OCI-M2 (cell line): ENCODE results near the gene CHRDL2.
"Not testable (repeated sequence)": the region's sequence is repeated elsewhere in the genome, so short reads cannot be mapped to it uniquely, and the experiment has no call there.

ENCODE experiments used
- DNase-seq: peaks from one replicate; lab custom pipeline; 2025; ENCODE audit not compliant: unreplicated experiment; lab: John Stamatoyannopoulos, UW

The CHRDL2 gene, protein sequence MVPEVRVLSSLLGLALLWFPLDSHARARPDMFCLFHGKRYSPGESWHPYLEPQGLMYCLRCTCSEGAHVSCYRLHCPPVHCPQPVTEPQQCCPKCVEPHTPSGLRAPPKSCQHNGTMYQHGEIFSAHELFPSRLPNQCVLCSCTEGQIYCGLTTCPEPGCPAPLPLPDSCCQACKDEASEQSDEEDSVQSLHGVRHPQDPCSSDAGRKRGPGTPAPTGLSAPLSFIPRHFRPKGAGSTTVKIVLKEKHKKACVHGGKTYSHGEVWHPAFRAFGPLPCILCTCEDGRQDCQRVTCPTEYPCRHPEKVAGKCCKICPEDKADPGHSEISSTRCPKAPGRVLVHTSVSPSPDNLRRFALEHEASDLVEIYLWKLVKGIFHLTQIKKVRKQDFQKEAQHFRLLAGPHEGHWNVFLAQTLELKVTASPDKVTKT

DNA sequence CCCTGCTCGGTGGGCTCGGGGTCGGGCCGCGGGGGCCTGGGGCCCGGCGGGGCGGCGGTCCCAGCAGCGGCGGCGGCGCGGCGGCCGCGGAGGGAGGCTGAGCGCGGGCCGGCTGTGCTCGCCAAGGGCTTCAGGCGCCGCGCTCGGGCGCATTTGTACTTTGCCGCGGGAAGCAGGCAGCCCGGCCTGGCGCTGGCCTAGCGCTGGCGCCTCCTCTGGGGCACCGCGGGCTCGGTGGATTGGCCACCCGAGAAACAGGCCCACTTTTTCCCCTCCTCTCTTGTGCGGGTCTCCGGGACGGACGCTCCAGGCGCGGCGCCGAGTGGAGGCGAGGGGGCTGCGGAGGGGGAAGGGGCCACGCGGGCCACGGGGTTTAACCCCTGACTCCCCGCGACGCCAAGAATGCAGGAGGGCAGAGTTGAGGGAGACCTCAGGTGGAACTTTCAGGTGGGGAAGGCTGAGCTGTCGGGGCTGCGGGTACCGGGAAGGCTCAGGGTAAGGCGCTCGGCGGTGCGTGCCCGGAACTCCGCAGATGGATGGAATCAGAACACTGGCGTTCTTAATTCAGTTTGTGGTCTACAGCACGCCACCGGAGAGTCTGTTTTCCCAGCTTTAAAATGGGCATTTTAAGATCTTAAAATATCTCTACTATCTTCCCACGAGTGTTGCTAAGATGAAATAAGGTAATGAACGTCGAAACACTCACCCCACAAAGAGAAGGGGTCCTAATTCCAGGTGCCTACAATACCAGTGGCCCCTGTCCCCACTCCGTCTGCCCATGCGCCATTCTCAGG is at the start of gene CHRDL2:
TSS of gene CHRDL2 (minus strand) at position 126 of the 794 bp plus-strand sequence. CDS start 538 bp downstream, outside the sequence.
- DNase-seq = no peak

DNA sequence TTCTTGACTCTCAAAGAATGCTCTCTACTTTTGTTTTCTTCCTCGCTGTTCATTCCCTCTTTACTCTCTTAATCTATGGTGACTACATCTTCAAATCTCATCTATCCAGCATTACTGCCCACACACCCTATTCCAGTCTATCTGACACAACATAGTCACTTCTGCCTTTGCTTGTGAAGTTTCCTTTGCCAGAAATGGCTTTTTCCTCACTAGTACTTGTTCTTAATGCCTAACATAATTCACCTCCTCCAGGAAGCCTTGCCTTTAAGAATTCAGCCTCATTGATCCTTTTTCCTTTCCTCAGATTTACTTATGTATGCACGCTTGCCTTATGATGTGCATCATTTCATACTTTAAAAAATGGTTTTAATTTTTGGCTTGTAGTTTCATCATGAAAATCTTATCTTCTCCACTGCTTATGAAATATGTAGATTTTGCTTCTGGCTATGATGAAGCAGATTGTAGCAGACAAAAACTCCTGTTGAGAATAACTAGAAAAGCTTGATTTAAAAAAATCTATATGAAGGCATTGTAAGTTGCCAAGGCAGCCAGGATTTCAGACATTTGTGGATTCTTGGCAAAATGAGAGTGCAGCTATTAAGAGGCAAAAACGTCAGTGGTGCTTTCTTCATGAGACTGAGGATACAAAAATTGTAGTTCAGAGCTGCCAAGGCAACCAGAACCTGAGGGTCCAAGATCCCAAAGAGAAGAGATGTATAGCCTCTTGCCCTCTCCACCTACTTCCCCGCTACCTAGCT is 49.2 kb upstream of the CHRDL2 start:
- DNase-seq = no peak

DNA sequence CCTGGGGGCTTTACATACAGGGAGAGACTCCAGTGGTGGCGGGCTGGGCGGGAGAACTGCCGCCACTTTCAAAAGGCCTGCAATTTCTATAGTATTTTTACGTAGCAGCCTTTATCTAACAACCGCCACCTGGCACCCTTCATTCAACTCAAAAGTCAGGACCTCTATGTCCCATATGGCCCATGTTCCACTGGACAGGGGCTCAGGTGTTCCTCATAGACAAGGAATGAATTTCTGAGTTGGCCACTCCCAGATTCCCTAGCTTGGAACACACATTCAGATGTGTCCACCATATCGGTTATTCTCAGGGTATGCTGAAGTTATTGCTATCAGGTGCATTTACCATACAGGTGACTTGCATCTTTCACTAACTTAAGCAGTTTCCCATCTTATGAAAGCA is 47.4 kb upstream of the CHRDL2 start:
- DNase-seq = no peak

DNA sequence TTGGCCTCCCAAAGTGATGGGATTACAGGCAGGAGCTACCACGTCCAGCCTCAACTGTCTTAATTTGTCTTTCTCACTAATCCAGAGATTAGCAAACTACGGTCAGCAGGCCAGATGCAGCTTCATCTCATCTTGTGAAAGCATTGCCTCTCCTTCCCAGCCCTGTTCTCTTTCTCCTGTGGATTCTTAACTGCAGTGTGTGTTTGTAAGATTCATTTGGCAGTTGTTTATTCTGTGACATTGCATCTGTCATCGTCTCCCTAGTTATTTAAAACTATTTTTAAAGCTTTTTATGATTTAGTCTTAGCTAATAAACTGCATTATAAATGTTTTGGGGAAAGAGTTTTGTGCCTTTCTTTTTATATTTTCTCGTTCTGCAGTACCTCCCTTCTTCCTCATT is 46.7 kb upstream of the CHRDL2 start:
- DNase-seq = no peak

DNA sequence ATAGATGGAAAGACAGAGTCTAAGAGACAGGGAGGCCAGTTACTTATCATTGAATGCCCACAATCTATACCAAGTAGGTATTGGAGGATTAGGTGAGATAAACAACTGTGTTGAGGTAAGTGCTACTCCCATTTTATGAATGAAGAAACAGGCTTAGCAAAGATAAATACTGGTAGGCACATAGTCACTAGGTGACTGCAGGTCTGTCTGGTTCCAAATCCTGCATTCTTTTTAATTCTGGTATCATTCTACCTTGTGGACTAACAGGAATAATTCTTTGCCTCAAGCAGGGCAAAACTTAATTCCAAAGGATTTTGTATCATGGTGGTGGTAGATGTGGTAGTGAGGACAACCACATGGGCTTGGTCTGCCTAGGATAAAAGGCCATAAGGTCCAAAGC is 45.8 kb upstream of the CHRDL2 start:
- DNase-seq = no peak

DNA sequence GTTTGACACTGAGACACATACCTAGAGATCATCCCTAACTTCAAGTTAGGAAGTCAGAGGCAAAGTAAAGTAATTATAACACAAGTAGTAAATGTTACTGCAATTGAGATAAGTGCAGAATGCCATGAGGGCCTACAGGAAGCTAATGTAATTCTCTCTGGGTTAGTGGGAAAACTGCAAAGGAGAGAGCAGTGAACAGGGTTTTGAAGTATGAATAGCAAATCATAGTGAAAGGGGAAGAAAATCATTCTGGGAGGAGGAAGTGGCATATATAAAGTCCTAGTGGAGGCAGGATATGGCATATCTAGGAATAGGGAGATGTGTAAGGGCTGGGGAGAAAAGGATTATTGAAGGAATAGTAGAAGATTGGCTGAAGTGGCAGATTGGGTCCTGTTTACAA is 45.3 kb upstream of the CHRDL2 start:
- DNase-seq = no peak

DNA sequence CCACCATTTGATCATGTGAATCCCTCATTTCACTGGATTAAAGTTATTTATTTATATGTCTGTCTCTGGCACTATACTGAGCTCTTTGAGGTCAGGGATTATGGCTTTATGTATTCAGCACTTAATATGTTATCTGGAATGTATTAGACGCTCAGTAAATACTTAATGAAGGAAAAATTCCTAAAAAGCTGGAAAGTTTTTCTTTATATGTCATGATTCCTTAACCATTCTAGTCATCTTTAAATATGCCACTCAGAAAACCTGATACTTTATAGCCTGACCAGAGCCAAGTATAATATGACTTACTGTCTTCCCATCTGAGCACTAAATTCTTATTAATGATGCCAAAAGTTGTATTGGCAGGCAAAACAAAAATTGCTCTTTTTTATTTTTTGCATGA is 44.5 kb upstream of the CHRDL2 start:
- DNase-seq = no peak

DNA sequence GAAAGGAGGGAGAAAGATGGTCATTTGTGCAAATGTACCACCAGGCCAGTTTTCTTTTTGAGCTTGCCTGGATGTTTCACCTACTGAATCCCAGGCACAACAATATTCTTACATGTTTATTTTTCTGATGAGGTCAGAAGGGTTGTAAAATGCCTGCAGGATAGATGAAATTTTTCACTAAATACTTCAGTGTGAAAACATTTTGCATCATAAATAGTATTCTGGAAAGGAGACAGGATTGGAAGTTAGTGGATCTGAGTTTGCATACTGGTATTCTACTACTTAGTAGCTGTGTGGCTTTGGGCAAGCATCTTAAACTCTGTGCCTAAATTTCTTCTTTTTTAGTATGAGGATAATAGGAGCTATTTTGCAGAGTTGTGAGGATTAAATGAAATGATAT is 42.2 kb upstream of the CHRDL2 start:
- no peak for DNase-seq

DNA sequence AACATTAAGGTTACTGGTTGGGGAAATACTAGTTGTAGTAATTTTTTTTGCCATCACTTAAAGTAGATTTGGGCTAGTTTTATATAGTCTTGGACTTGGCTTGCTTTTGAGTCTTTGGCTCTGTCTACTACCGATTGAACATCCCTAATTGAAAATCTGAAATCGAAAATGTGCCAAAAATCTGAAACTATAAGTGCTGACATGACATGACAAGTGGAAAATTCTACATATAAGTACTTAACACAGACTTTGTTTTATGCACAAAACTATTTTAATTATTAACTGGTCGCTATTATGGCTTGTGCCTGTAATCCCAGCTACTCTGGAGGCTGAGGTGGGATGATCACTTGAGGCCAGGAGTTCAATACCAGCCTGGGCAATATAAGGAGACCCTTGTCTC is 39.9 kb upstream of the CHRDL2 start:
- DNase-seq = no peak

DNA sequence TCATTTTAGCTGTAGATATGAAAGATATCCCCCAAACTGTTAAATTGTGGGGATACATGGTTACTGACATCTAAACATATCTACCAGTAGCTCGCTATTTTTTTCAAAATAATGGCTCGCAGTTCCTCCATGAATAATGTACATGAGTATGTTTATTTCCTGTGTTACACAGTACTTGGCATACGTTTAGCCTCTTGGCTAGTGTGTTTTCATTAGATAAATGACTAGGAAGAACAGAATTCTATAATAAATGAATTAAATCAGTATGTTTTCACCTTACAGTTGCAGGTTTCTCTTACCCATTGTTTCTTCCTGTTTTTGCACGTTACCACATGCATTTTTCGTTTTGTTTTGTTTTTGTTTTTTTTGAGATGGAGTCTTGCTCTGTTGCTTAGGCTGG is 39.2 kb upstream of the CHRDL2 start:
- no peak for DNase-seq

DNA sequence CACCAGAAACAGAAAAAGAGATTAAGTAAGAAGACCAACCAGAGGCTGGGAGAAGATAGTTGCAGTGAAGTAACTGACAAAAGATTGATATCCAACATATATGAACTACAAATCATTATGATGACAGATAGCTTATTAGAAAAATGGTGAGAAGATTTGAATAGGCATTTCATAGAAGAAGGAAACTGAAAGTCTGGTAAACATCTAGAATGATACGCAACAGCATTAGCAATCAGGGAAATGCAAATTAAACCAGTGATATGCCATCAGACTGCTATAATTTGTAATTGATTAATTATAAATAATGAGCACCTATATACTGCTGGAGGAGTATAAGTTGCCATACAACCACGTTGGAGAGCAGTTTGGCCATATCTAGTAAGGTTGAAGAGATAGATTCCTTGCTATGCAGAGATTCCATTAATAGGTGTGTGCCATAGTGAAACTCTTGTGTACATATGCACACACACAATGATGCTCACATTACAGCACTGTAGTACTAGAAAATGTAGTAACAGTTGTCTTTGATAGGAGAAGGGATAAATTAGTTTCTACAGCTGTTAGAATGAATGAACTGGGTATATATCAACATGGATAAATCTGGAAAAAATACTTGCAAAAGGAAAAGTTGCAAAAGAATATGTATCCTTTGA is 38.0 kb upstream of the CHRDL2 start:
- DNase-seq = no peak

DNA sequence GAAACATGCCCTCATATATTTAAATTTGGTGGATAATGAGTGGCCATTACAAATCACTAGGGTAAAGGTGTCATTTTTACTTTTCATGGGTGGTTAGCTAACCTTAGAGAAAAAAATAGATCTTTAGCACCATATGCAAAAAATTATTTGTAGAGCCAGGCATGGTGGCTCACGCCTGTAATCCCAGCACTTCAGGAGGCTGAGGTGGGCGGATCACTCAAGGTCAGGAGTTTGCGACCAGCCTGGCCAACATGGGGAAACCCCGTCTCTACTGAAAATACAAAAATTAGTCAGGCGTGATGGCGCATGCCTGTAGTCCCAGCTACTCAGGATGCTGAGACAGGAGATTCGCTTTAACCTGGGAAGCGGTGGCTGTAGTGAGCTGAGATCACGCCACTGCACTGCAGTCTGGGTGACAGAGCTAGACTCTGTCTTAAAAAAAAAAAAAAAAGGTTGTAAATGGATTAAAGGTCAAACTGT is 37.0 kb upstream of the CHRDL2 start:
- not testable (repeated sequence) for DNase-seq

DNA sequence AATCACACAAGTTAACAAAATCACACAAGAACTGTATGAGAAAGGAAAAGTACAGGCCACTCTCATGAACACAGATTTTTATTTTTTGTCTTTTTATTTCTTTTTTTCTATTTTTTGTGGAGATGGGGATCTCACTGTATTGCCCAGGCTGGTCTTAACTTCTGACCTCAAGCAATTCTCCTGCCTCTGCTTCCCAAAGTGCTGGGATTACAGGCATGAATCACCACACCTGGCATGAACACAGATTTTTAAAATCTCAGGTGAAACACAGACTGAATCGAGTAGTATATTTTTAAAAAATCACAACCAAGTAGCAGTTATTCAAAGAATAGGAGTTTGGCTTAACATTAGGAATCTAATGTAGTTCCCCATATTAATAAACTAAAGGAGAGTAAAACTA is 35.7 kb upstream of the CHRDL2 start:
- no peak for DNase-seq

DNA sequence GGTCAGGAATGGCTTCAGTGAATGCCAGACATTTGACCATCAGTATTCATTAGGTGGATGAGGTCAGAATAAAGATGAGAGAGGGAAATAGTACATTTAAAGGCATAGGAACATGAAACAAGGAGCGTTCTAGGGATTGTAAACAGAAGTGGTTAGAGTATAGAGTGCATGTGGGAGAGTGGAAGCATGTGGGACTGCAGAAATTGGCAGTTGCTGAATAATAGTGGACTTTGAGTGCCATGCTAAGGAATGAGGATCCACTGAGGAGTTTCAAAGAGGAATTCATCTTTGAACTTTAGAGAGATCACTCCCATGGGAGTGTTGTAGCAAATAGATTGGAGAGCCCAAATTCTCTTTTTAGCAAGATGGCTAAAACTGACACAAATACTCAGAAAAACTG is 25.3 kb upstream of the CHRDL2 start:
- no peak for DNase-seq

DNA sequence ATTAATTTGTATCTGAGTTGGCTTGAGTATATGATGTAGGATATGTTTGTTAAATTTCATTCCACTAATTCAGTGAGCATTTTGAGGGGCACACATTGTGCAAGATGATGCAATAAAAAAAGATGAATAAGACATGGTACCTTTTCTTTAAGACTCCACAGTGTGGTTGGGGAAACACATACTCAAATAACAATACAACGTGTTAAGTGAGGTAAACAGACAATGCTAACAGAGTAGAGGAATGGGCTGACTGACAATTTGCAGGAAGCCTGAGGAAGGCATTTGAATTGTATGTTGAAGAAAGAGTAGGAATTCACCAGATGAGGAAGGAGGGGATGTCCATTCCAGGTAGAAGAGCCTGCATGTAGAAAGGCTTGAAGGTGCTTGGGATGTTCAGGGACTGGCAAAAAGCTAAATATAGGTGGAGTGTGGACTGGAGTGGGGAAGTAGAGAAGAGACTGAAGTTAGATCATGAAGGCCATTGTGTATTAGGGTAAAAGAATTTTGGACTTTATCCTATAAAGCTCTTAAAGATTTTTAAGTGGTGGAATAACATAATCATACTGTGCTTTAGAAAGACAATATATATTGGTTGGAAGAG is 24.3 kb upstream of the CHRDL2 start:
- DNase-seq = no peak

DNA sequence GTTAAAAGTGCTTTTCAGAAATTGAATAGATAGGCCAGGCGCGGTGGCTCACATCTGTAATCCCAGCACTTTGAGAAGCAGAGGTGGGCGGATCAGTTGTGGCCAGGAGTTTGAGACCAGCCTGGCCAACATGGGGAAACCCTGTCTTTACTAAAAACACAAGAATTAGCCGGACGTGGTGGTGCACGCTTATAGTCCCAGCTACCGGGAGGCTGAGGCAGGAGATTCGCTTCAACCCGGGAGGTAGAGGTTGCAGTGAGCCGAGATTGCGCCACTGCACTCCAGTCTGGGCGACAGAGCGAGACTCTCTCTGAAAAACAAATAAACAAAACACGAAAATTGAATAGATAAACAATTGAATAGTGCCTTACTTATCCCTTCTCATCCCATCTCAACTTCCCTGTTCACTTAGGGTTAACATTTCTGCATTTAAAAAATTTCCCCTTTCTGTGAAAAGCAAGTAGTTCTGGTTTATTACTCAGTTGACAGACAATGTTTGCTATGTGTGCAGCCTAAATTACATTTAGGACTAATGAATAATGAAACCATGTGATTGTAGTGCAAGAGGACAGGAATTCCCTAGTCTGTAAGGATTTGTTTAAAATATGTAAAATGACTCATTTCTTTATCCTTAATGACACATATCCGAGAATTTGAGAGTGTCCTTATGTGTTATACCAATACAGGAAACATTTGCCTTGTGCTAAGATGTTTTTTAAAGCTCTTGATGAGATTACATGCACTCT is 23.5 kb upstream of the CHRDL2 start:
- no peak for DNase-seq

DNA sequence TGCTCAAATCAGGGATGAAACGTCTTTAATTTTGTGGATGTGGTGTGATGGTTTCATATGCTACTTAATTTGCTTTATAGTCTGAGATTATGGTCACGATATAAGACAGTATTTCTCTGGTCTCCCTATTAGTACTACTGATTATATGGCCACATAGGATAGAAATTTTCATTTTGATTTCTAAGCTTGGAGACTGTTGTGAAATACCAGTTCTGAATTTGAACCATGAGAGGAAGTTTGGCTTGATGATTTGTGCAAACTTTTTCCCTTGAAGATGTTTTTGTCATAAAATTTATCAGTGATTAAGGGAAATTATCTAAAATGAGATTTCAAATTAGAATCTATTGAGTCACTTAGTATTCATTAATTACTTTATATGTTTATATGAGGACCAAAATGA is 20.1 kb upstream of the CHRDL2 start:
- no peak for DNase-seq

DNA sequence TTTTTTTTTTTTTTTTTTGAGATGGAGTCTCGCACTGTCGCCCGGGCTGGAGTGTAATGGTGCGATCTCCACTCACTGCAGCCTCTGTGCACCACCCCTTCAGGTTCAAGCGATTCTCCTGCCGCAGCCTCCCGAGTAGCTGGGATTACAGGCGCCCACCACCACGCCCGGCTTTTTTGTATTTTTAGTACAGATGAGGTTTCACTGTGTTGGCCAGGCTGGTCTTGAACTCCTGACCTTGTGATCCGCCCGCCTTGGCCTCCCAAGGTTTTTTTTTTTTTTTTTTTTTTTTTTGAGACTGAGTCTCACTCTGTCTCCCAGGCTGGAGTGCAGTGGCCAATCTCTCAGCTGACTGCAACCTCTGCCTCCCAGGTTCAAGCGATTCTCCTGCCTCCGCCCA is 19.4 kb upstream of the CHRDL2 start:
- not testable (repeated sequence) for DNase-seq

DNA sequence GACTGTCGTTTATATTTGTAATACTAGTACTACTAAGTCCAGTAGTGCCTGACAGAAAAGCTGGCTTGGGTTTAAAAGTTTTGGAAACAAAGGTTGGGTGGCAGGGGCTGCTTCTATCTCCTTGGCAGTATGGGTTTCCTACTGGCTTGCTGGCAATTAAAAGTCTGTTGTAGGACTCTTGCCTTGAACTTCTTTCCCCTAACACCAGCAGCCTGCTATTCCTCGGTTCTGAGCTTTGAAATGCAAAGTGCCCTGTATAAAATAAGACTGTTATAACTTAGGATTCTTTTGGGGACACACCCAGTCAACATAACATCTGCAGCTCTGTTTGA is 18.7 kb upstream of the CHRDL2 start:
- no peak for DNase-seq
